Cardiac septum (tissue), 1 donor: ENCODE results near the gene TBCK. TPM values are rescaled to one million over a fixed set of nuclear protein-coding genes. Genes with fewer than 3 reads are reported as not detected.
"Not testable (repeated sequence)": the region's sequence is repeated elsewhere in the genome, so short reads cannot be mapped to it uniquely, and the experiment has no call there.

ENCODE experiments used
- DNase-seq: peaks from one replicate; pipeline ENCODE4 v3.0.0-alpha.2; 2020; ENCODE audit warnings: low spot score
- intact Hi-C: fragments of 100-400 bp; cut with DNase I; formaldehyde crosslinking; loops from one replicate; pipeline ENCODE4 v1.14.0; 2022
- total RNA-seq: library from RNA; stranded (reverse); fragmentation: NEBNext Ultra II Directional; extraction: Animal tissue kit (Norgen Biotek cat#: 25700); gene quantifications from one replicate; pipeline ENCODE4 v1.2.1, GENCODE V29; 2021
- donor health status: DM: no; HTN: no; CAD: no.

TBCK gene
- total RNA-seq, 1 donor from 2014 or later: 23.7 TPM

- intact Hi-C loops: loop anchor here (5.0 kb wide), 1 partner anchor 177 kb away; no protein-coding TSS in a partner anchor
Measured at GRCh38 chr4:106325800-106326199, 9.8 kb upstream of the TBCK start.

GRCh38 chr4:106323119-106323518, 7.1 kb upstream of the TBCK start:
- no peak for DNase-seq
- intact Hi-C loops: no loop called here

More at GRCh38 chr4:106325800-106326199, 9.8 kb upstream of the TBCK start:
- no peak for DNase-seq

GRCh38 chr4:106321814-106322213, 5.8 kb upstream of the TBCK start:
- intact Hi-C loops, DNase-seq: not testable (repeated sequence)

- intact Hi-C loops, DNase-seq: not testable (repeated sequence)
Measured at GRCh38 chr4:106321168-106321567, 5.2 kb upstream of the TBCK start.

- no peak for DNase-seq
- intact Hi-C loops: no loop called here
Measured at GRCh38 chr4:106320235-106320634, 4.2 kb upstream of the TBCK start.

GRCh38 chr4:106318511-106318910, 2.5 kb upstream of the TBCK start:
- DNase-seq: no peak
- intact Hi-C loops: no loop called here

GRCh38 chr4:106317815-106318214, 1.8 kb upstream of the TBCK start:
- intact Hi-C loops: no loop called here
- DNase-seq: no peak

- no peak for DNase-seq
- intact Hi-C loops: no loop called here
Measured at GRCh38 chr4:106316773-106317409, 882 bp upstream of the TBCK start.

- intact Hi-C loops: no loop called here
- DNase-seq: no peak
Measured at GRCh38 chr4:106315476-106315967, 487 bp downstream of the TBCK start.

- intact Hi-C loops: no loop called here
Measured at GRCh38 chr4:106314960-106315359, 1.0 kb downstream of the TBCK start.

GRCh38 chr4:106312997-106313522, 2.9 kb downstream of the TBCK start:
- no peak for DNase-seq
- intact Hi-C loops: no loop called here

More at GRCh38 chr4:106314960-106315359, 1.0 kb downstream of the TBCK start:
- no peak for DNase-seq

- intact Hi-C loops: no loop called here
Measured at GRCh38 chr4:106312377-106312776, 3.6 kb downstream of the TBCK start.

GRCh38 chr4:106306561-106306960, 9.4 kb downstream of the TBCK start:
- no peak for DNase-seq
- intact Hi-C loops: no loop called here

More at GRCh38 chr4:106312377-106312776, 3.6 kb downstream of the TBCK start:
- DNase-seq: no peak

- DNase-seq: no peak
- intact Hi-C loops: no loop called here
Measured at GRCh38 chr4:106305435-106306055, 10.5 kb downstream of the TBCK start.

GRCh38 chr4:106304632-106305031, 11.4 kb downstream of the TBCK start:
- intact Hi-C loops: no loop called here
- no peak for DNase-seq

- intact Hi-C loops: no loop called here
- DNase-seq: no peak
Measured at GRCh38 chr4:106303548-106304281, 12.3 kb downstream of the TBCK start.

GRCh38 chr4:106302062-106302438, 14.0 kb downstream of the TBCK start:
- intact Hi-C loops: no loop called here
- no peak for DNase-seq

- intact Hi-C loops: no loop called here
- DNase-seq: no peak
Measured at GRCh38 chr4:106301393-106302061, 14.5 kb downstream of the TBCK start.

- no peak for DNase-seq
- intact Hi-C loops: no loop called here
Measured at GRCh38 chr4:106299977-106300376, 16.0 kb downstream of the TBCK start.
